H9 (cell line): ENCODE measurements around the gene DPY30. TPM values are rescaled to one million over a fixed set of nuclear protein-coding genes. Genes with fewer than 3 reads are reported as not detected.

ENCODE experiments used
- DNase-seq: peaks from one replicate; pipeline ENCODE4 v3.0.0-alpha.2; 2017
- H2AFZ ChIP-seq: one replicate; pipeline ENCODE4 v1.6.1; 2013; ENCODE audit warnings: mild to moderate bottlenecking, low read length, control low read depth, moderate library complexity
- H2AK5ac ChIP-seq: 2 replicates; pipeline ENCODE4 v1.6.1; 2013; ENCODE audit warnings: low read length, control low read depth, mixed read lengths; ENCODE audit not compliant: insufficient read length
- H2BK120ac ChIP-seq: one replicate; pipeline ENCODE4 v1.6.1; 2013; ENCODE audit warnings: low read depth, mild to moderate bottlenecking, low read length, control low read depth, inconsistent platforms; ENCODE audit not compliant: poor library complexity, severe bottlenecking
- H2BK12ac ChIP-seq: 2 replicates; pipeline ENCODE4 v1.6.1; 2013; ENCODE audit warnings: low read length, control low read depth, mixed read lengths, low read depth; ENCODE audit not compliant: insufficient read length
- H2BK15ac ChIP-seq: 2 replicates; pipeline ENCODE4 v1.6.1; 2013; ENCODE audit warnings: low read depth, low read length, control low read depth
- H2BK20ac ChIP-seq: one replicate; pipeline ENCODE4 v1.6.1; 2013; ENCODE audit warnings: low read depth, mild to moderate bottlenecking, low read length, control low read depth, inconsistent platforms; ENCODE audit not compliant: poor library complexity, severe bottlenecking
- H2BK5ac ChIP-seq: 2 replicates; pipeline ENCODE4 v1.6.1; 2013; ENCODE audit warnings: low read length, control low read depth, mixed read lengths; ENCODE audit not compliant: insufficient read length
- H3K14ac ChIP-seq: 2 replicates; pipeline ENCODE4 v1.6.1; 2013; ENCODE audit warnings: low read length, control low read depth; ENCODE audit not compliant: insufficient read depth
- H3K18ac ChIP-seq: 2 replicates; pipeline ENCODE4 v1.6.1; 2013; ENCODE audit warnings: low read depth, mild to moderate bottlenecking, mixed read lengths, low read length, control low read depth; ENCODE audit not compliant: insufficient read length
- H3K23ac ChIP-seq: 2 replicates; pipeline ENCODE4 v1.6.1; 2013; ENCODE audit warnings: low read length, control low read depth, mixed read lengths, low read depth; ENCODE audit not compliant: insufficient read length
- H3K23me2 ChIP-seq: 2 replicates; pipeline ENCODE4 v1.6.1; 2013; ENCODE audit warnings: low read depth, mild to moderate bottlenecking, mixed read lengths, low read length, control low read depth; ENCODE audit not compliant: insufficient read length, poor library complexity, severe bottlenecking
- H3K27ac ChIP-seq: 2 replicates; pipeline ENCODE4 v1.5.1; 2013; ENCODE audit warnings: low read length, control low read depth, mixed read lengths, low read depth; ENCODE audit not compliant: insufficient read length
- H3K27me3 ChIP-seq: 2 replicates; pipeline ENCODE4 v1.6.1; 2013; ENCODE audit warnings: low read length, control low read depth, inconsistent platforms; ENCODE audit not compliant: insufficient read depth
- H3K4ac ChIP-seq: 2 replicates; pipeline ENCODE4 v1.6.1; 2013; ENCODE audit warnings: low read depth, mild to moderate bottlenecking, control low read depth, inconsistent platforms, low read length, moderate library complexity
- H3K4me1 ChIP-seq: 2 replicates; pipeline ENCODE4 v1.6.1; 2013; ENCODE audit warnings: low read length, control low read depth, inconsistent platforms; ENCODE audit not compliant: insufficient read depth
- H3K4me2 ChIP-seq: 2 replicates; pipeline ENCODE4 v1.6.1; 2013; ENCODE audit warnings: low read length, control low read depth, mixed read lengths; ENCODE audit not compliant: insufficient read length, insufficient read depth
- H3K56ac ChIP-seq: 2 replicates; pipeline ENCODE4 v1.6.1; 2013; ENCODE audit warnings: low read depth, mild to moderate bottlenecking, mixed read lengths, low read length, control low read depth; ENCODE audit not compliant: insufficient read length
- H3K79me1 ChIP-seq: 2 replicates; pipeline ENCODE4 v1.6.1; 2013; ENCODE audit warnings: low read depth, mild to moderate bottlenecking, moderate library complexity, low read length, control low read depth, inconsistent platforms; ENCODE audit not compliant: insufficient read depth, poor library complexity, severe bottlenecking
- H3K79me2 ChIP-seq: 2 replicates; pipeline ENCODE4 v1.6.1; 2013; ENCODE audit warnings: low read length, control low read depth, inconsistent platforms; ENCODE audit not compliant: insufficient read depth
- H3K9ac ChIP-seq: 2 replicates; pipeline ENCODE4 v1.6.1; 2013; ENCODE audit warnings: low read length, control low read depth, mixed read lengths; ENCODE audit not compliant: insufficient read length; ENCODE audit errors: extremely low read depth
- H3K9me3 ChIP-seq: one replicate; pipeline ENCODE4 v1.6.1; 2013; ENCODE audit warnings: low read depth, low read length, inconsistent platforms; ENCODE audit not compliant: control insufficient read depth
- H3T11ph ChIP-seq: one replicate; pipeline ENCODE4 v1.6.1; 2013; ENCODE audit warnings: mild to moderate bottlenecking, low read length, control low read depth, inconsistent platforms
- H4K20me1 ChIP-seq: one replicate; pipeline ENCODE4 v1.6.1; 2013; ENCODE audit not compliant: control insufficient read depth, insufficient read length, insufficient read depth
- H4K5ac ChIP-seq: 2 replicates; pipeline ENCODE4 v1.6.1; 2013; ENCODE audit warnings: low read depth, mild to moderate bottlenecking, mixed read lengths, low read length, control low read depth; ENCODE audit not compliant: insufficient read length
- H4K8ac ChIP-seq: replicated peaks from 2 replicates; pipeline ENCODE4 v1.6.1; 2013; ENCODE audit warnings: low read length, control low read depth, mixed read lengths, low read depth; ENCODE audit not compliant: insufficient read length
- H4K91ac ChIP-seq: 2 replicates; pipeline ENCODE4 v1.6.1; 2013; ENCODE audit warnings: low read depth, mild to moderate bottlenecking, moderate library complexity, mixed read lengths, low read length, control low read depth; ENCODE audit not compliant: insufficient read length
- H3K27ac Mint-ChIP-seq, 3 experiments: 2 replicates in 2 of 3; 3 replicates in 1 of 3; pipeline ENCODE4 v1.8.0; 2020 to 2021; ENCODE audit warnings: mixed read lengths in 3 of 3, mild to moderate bottlenecking in 1 of 3, moderate library complexity in 1 of 3
- H3K27me3 Mint-ChIP-seq: 2 replicates; pipeline ENCODE4 v1.8.0; 2021; ENCODE audit warnings: low read depth, mild to moderate bottlenecking, moderate library complexity, mixed read lengths
- H3K36me3 Mint-ChIP-seq, 3 experiments: 2 replicates in 2 of 3; 3 replicates in 1 of 3; pipeline ENCODE4 v1.8.0; 2020 to 2021; ENCODE audit warnings: low read depth in 3 of 3, mixed read lengths in 3 of 3; ENCODE audit not compliant: insufficient read depth in 1 of 3
- H3K4me1 Mint-ChIP-seq, 2 experiments: 2 replicates each; pipeline ENCODE4 v1.8.0; 2020; ENCODE audit warnings: mixed read lengths in 2 of 2
- H3K4me3 Mint-ChIP-seq, 2 experiments: 2 replicates in 1 of 2; 3 replicates in 1 of 2; pipeline ENCODE4 v1.8.0; 2020 to 2021; ENCODE audit warnings: mild to moderate bottlenecking in 2 of 2, mixed read lengths in 2 of 2, moderate library complexity in 1 of 2
- H3K9me3 Mint-ChIP-seq, 2 experiments: 2 replicates in 1 of 2; 3 replicates in 1 of 2; pipeline ENCODE4 v1.8.0; 2020; ENCODE audit warnings: mild to moderate bottlenecking in 2 of 2, mixed read lengths in 2 of 2, moderate library complexity in 1 of 2
- CTCF ChIP-seq: fragments of 200-600 bp; sonication (generic); conservative IDR thresholded peaks from 3 replicates; pipeline ENCODE4 v1.8.0; 2021; ENCODE audit warnings: antibody characterized with exemption, mild to moderate bottlenecking
- WGBS: extraction: QIAGEN DNeasy Blood & Tissue Kit; methylation state at CpG from one replicate; pipeline ENCODE4 v1.1.7; 2013; ENCODE audit warnings: missing lambda C conversion rate, low lambda C conversion rate, mixed read lengths; ENCODE audit not compliant: insufficient read length; ENCODE audit errors: extremely low coverage; 5-methylcytosine and 5-hydroxymethylcytosine counted together
- total RNA-seq: library from RNA; stranded (reverse); gene quantifications from 2 replicates; pipeline ENCODE4 v1.2.1, GENCODE V29; 2021

DPY30 gene
- total RNA-seq, 1 experiment from 2014 or later, result 148 TPM

GRCh38 chr2:32063310-32064020 lies 23.9 kb upstream of the DPY30 start, which contains the start of gene SPAST:
TSS of gene SPAST (plus strand) at chr2:32063556. CDS start at chr2:32063832, 276 bp downstream.
- no peak within 1 kb of the TSS for H2BK120ac ChIP-seq
- no peak within 1 kb of the TSS for H3T11ph ChIP-seq
- Mint-ChIP-seq H3K27ac (peak within 1 kb of the TSS; percentile 98 to 99 (median 99)), H3K36me3 (peaks cover 0 to 5% (median 4%) of the 10 kb centered on the region in 3 experiments; a peak in 5 of 7 replicates), H3K4me3 (peak within 1 kb of the TSS; percentile 92 to 95), H3K4me1 (peaks cover 11 to 13% of the 10 kb centered on the region in 2 experiments), H3K27me3 (no peaks in the 10 kb centered on the region), H3K9me3 (no peaks in the 10 kb centered on the region)
- no peak within 1 kb of the TSS for H3K4ac ChIP-seq
- H3K9ac ChIP-seq, result peak within 1 kb of the TSS; percentile 88
- H2BK5ac ChIP-seq, result no peak within 1 kb of the TSS
- no peaks in the 10 kb centered on the region for H3K4me1 ChIP-seq
- H2BK20ac ChIP-seq, result no peak within 1 kb of the TSS
- H3K79me2 ChIP-seq, result no peaks in the 10 kb centered on the region
- no peaks in the 10 kb centered on the region for H3K27me3 ChIP-seq
- H3K23ac ChIP-seq, result no peak within 1 kb of the TSS
- H3K9me3 ChIP-seq, result no peaks in the 10 kb centered on the region
- H2AK5ac ChIP-seq, result no peak within 1 kb of the TSS
- peaks cover 3% of the 10 kb centered on the region for H3K23me2 ChIP-seq
- peak; percentile 99 for DNase-seq
- H4K8ac ChIP-seq, result no peak within 1 kb of the TSS
- H3K4me2 ChIP-seq, result peak within 1 kb of the TSS; percentile 99
- H3K14ac ChIP-seq, result 0 out of 2 replicates have a peak within 1 kb of the TSS, but pooled peaks have one; percentile 34
- TF ChIP-seq CTCF, result peak; percentile 39; the same call in 2 of the 3 replicates
- no peak within 1 kb of the TSS for H3K56ac ChIP-seq
- no peaks in the 10 kb centered on the region for H4K20me1 ChIP-seq
- no peak within 1 kb of the TSS for H4K91ac ChIP-seq
- H4K5ac ChIP-seq, result no peak within 1 kb of the TSS
- no peaks in the 10 kb centered on the region for H3K79me1 ChIP-seq
- H3K18ac ChIP-seq, result no peak within 1 kb of the TSS
- no peak within 1 kb of the TSS for H2BK15ac ChIP-seq
- no peak within 1 kb of the TSS for H3K27ac ChIP-seq
- no peak within 1 kb of the TSS for H2BK12ac ChIP-seq
- WGBS, result no CpG with 5 or more reads among the region's 79 CpGs
- peak within 1 kb of the TSS; percentile 91 for H2AFZ ChIP-seq
